ENCODE data around the gene GALNTL6. TPM values are rescaled to one million over a fixed set of nuclear protein-coding genes. Genes with fewer than 3 reads are reported as not detected.
A peak's percentile ranks its signal among the peaks of the same experiment; 100 is the strongest.

GALNTL6 gene
- total and polyA plus RNA-seq, 8 donors = 0.15 to 0.87 (median 0.58) TPM; not detected in 3

DNA sequence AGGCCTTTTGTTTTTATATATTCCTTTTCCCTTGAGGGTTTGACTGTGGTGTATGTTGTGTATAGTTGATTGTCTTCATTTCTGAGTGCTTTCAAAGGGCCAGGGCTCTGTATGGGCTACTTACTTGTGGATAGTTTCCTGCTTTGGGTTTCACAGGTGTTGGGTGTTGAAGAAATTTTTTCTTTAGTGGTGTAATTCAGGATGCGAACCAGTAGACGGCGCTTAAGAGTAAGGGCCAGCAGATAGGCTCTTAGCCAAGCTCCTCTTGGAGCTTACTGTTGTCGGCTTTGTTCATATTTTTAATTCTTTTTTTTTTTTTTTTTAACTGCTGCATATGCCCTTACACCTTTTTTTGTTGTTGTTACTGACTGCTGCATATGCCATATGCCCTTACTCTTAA lies 1079.1 kb downstream of the GALNTL6 start:
- intact Hi-C loops (cut with DNase I; ENCODE audit: low total_unique reads) = no loop called here
- H3K27ac ChIP-seq = no peak overlapping the region
- TF ChIP-seq EP300 (IDR thresholded peaks at IDR 0.05) (no peak), POLR2AphosphoS5 (IDR thresholded peaks at IDR 0.05) (no peak), POLR2A (IDR thresholded peaks at IDR 0.05) (no peak)
- TF ChIP-seq, protein P1, sequence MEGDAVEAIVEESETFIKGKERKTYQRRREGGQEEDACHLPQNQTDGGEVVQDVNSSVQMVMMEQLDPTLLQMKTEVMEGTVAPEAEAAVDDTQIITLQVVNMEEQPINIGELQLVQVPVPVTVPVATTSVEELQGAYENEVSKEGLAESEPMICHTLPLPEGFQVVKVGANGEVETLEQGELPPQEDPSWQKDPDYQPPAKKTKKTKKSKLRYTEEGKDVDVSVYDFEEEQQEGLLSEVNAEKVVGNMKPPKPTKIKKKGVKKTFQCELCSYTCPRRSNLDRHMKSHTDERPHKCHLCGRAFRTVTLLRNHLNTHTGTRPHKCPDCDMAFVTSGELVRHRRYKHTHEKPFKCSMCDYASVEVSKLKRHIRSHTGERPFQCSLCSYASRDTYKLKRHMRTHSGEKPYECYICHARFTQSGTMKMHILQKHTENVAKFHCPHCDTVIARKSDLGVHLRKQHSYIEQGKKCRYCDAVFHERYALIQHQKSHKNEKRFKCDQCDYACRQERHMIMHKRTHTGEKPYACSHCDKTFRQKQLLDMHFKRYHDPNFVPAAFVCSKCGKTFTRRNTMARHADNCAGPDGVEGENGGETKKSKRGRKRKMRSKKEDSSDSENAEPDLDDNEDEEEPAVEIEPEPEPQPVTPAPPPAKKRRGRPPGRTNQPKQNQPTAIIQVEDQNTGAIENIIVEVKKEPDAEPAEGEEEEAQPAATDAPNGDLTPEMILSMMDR (IDR thresholded peaks at IDR 0.05) = peak in 3 of 7 experiments; percentile 16 to 46 (median 21)
- H3K27me3 ChIP-seq = no peaks in the 10 kb centered on the region
- WGBS, 5 donors = 27 to 46% (median 28%) methylated on average over 4 of the region's 4 CpGs
- H3K36me3 ChIP-seq = no peaks in the 10 kb centered on the region
- no peak overlapping the region for H3K4me3 ChIP-seq
- peaks cover 0 to 32% (median 13%) of the 10 kb centered on the region in 4 donors for H3K9me3 ChIP-seq
- no peaks in the 10 kb centered on the region for H3K4me1 ChIP-seq
- no peak for DNase-seq

DNA sequence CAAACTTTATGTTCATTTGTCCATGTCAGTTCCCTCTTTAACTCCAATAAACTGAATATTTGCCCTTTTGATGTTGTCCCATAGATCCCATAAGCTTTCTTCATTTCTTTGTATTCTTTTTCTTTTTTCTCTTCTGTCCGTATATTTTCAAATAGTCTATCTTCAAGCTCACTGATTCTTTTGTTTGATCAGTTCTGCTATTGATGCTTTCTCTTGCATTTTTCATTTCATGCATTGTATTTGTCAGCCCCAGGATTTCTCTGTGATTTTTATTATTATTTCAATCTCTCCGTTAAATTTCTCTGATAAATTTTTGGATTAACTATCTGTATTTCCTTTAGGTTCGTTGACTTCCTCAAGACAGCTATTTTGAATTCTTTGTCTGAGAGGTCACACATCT lies 1082.5 kb downstream of the GALNTL6 start:
- Histone ChIP-seq H3K36me3 (no peaks in the 10 kb centered on the region), H3K9me3 (peaks cover 0 to 32% (median 13%) of the 10 kb centered on the region in 4 donors), H3K27ac (no peak overlapping the region), H3K4me1 (peaks cover 0 to 4% (median 0%) of the 10 kb centered on the region in 4 donors), H3K4me3 (no peak overlapping the region), H3K27me3 (no peaks in the 10 kb centered on the region)
- no peak for DNase-seq
- TF ChIP-seq EP300 (IDR thresholded peaks at IDR 0.05) (no peak), POLR2A (IDR thresholded peaks at IDR 0.05) (no peak), POLR2AphosphoS5 (IDR thresholded peaks at IDR 0.05) (no peak)
- TF ChIP-seq, protein P1 (IDR thresholded peaks at IDR 0.05) = no peak
- 89 to 97% (median 93%) methylated on average over 3 of the region's 3 CpGs for WGBS, 5 donors
- intact Hi-C loops (cut with DNase I; ENCODE audit: low total_unique reads) = no loop called here

DNA sequence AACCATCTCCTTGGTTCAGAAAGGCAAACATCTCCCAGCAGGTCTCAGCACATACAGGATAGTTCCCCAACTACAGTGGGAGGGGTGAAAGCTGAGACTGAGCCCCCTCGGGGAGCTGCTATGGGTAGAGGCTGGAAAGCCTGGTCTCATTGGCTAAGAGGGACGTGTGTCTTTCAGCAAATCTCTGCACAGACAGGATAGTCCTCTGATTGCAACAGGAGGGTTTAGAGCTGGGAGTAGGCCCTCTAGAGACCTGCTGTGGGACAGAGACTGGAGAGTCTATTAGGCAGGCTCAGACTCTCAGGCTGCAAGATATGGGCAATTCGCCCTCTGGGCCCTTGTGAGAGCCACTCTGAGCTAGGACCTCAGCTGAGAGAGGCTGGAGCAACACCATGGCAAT lies 1083.8 kb downstream of the GALNTL6 start:
- Histone ChIP-seq H3K4me3 (no peak overlapping the region), H3K27me3 (no peaks in the 10 kb centered on the region), H3K36me3 (no peaks in the 10 kb centered on the region), H3K27ac (no peak overlapping the region), H3K4me1 (peaks cover 0 to 4% (median 0%) of the 10 kb centered on the region in 4 donors), H3K9me3 (peaks cover 0 to 24% (median 13%) of the 10 kb centered on the region in 4 donors)
- TF ChIP-seq, protein P1 (IDR thresholded peaks at IDR 0.05) = no peak
- TF ChIP-seq POLR2A (IDR thresholded peaks at IDR 0.05) (no peak), EP300 (IDR thresholded peaks at IDR 0.05) (no peak), POLR2AphosphoS5 (IDR thresholded peaks at IDR 0.05) (no peak)
- intact Hi-C loops (cut with DNase I; ENCODE audit: low total_unique reads) = no loop called here
- WGBS, 5 donors = 67 to 94% (median 87%) methylated on average over 2 to 3 of the region's 3 CpGs
- DNase-seq = no peak

DNA sequence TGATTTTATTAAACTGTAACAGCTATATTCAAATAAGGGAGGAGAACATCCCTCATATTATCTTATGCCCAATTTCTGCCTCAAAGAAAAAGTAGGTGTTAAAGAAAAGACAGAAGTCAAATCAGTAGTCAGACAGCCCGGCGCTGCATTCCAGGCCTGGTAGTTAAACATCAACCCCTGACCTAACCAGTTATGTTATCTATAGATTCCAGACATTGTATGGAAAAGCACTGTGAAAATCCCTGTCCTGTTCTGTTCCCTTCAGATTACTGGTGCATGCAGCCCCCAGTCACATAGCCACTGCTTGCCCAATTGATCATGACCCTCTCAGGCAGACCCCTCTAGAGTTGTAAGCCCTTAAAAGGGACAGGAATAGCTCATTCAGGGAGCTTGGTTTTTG lies 1085.5 kb downstream of the GALNTL6 start:
- no peak overlapping the region for H3K4me3 ChIP-seq
- intact Hi-C loops (cut with DNase I; ENCODE audit: low total_unique reads) = no loop called here
- TF ChIP-seq, protein P1 (IDR thresholded peaks at IDR 0.05) = no peak
- no peak for TF ChIP-seq POLR2A (IDR thresholded peaks at IDR 0.05)
- TF ChIP-seq POLR2AphosphoS5 (IDR thresholded peaks at IDR 0.05) = no peak
- TF ChIP-seq EP300 (IDR thresholded peaks at IDR 0.05) = no peak
- 28 to 53% (median 41%) methylated on average over 2 of the region's 2 CpGs for WGBS, 5 donors
- no peak overlapping the region for H3K27ac ChIP-seq
- peaks cover 0 to 4% (median 0%) of the 10 kb centered on the region in 4 donors for H3K4me1 ChIP-seq
- peak; percentile 8 to 47 for DNase-seq
- H3K9me3 ChIP-seq = peaks cover 0 to 24% (median 13%) of the 10 kb centered on the region in 4 donors
- no peaks in the 10 kb centered on the region for H3K27me3 ChIP-seq
- H3K36me3 ChIP-seq = no peaks in the 10 kb centered on the region

Measured in stomach (tissue), 9 donors.